Common myeloid progenitor, CD34-positive (primary cell): ENCODE measurements around the gene MOCOS.

Source experiments
- CTCF ChIA-PET: fragments of 350-600 bp; sonication (Branson Sonifier 250); formaldehyde crosslinking; loops from one replicate; lab custom pipeline; 2021; ENCODE audit warnings: antibody characterized with exemption; lab: Charles Lee
- POLR2A ChIA-PET: fragments of 350-600 bp; sonication (Branson Sonifier 250); formaldehyde crosslinking; loops from one replicate; lab custom pipeline; 2021; ENCODE audit warnings: antibody characterized with exemption; lab: Charles Lee
- DNase-seq, 3 donors: peaks; one replicate each; pipeline versions ENCODE4 v3.0.0 to v3.0.0-alpha.2; 2013
- H3K27ac ChIP-seq, 2 experiments: 1 replicate in 1 of 2; 2 replicates in 1 of 2; pipeline ENCODE4 v1.7.0; 2013; ENCODE audit warnings: inconsistent platforms in 2 of 2, low read length in 2 of 2, mild to moderate bottlenecking in 2 of 2, low read depth in 1 of 2, moderate library complexity in 1 of 2; ENCODE audit not compliant: severe bottlenecking in 2 of 2, insufficient read depth in 1 of 2, poor library complexity in 1 of 2
- H3K27me3 ChIP-seq, 5 experiments: replicated peaks in 2 of 5; 1 replicate in 3 of 5; 2 replicates in 2 of 5; pipeline versions ENCODE4 v1.6.1 to v1.7.0; 2013; ENCODE audit warnings: low read length in 4 of 5, mild to moderate bottlenecking in 2 of 5, moderate library complexity in 2 of 5, inconsistent platforms in 1 of 5; ENCODE audit not compliant: insufficient read depth in 5 of 5, control insufficient read depth in 4 of 5
- H3K36me3 ChIP-seq, 4 experiments: 1 replicate in 2 of 4; 2 replicates in 2 of 4; pipeline versions ENCODE4 v1.6.1 to v1.7.0; 2013; ENCODE audit warnings: low read length in 3 of 4, control low read depth in 1 of 4, mild to moderate bottlenecking in 1 of 4; ENCODE audit not compliant: control insufficient read depth in 4 of 4, insufficient read depth in 4 of 4
- H3K4me1 ChIP-seq, 4 experiments: 1 replicate in 3 of 4; 2 replicates in 1 of 4; pipeline versions ENCODE4 v1.6.1 to v1.7.1; 2013; ENCODE audit warnings: low read length in 3 of 4, mild to moderate bottlenecking in 3 of 4, control low read depth in 1 of 4, inconsistent platforms in 1 of 4, moderate library complexity in 1 of 4; ENCODE audit not compliant: control insufficient read depth in 4 of 4, insufficient read depth in 4 of 4; ENCODE audit errors: control extremely low read depth in 1 of 4
- H3K4me3 ChIP-seq, 7 experiments: 1 replicate in 4 of 7; 2 replicates in 3 of 7; pipeline versions ENCODE4 v1.5.1 to v1.7.0; 2013; ENCODE audit warnings: mild to moderate bottlenecking in 7 of 7, low read length in 6 of 7, moderate library complexity in 6 of 7, inconsistent platforms in 2 of 7, low read depth in 2 of 7, control low read depth in 1 of 7; ENCODE audit not compliant: insufficient read depth in 4 of 7, control insufficient read depth in 1 of 7; ENCODE audit errors: extremely low read depth in 1 of 7
- H3K9me3 ChIP-seq, 5 experiments: 1 replicate in 4 of 5; 2 replicates in 1 of 5; pipeline versions ENCODE4 v1.6.1 to v1.7.1; 2013; ENCODE audit warnings: low read length in 4 of 5, mild to moderate bottlenecking in 2 of 5, inconsistent platforms in 1 of 5, low read depth in 1 of 5, moderate library complexity in 1 of 5; ENCODE audit not compliant: control insufficient read depth in 4 of 5, insufficient read depth in 2 of 5; ENCODE audit errors: control extremely low read depth in 1 of 5
- WGBS: methylation state at CpG from one replicate; pipeline ENCODE4 v1.1.5; 2013; ENCODE audit not compliant: insufficient coverage; 5-methylcytosine and 5-hydroxymethylcytosine counted together

The MOCOS gene

DNA sequence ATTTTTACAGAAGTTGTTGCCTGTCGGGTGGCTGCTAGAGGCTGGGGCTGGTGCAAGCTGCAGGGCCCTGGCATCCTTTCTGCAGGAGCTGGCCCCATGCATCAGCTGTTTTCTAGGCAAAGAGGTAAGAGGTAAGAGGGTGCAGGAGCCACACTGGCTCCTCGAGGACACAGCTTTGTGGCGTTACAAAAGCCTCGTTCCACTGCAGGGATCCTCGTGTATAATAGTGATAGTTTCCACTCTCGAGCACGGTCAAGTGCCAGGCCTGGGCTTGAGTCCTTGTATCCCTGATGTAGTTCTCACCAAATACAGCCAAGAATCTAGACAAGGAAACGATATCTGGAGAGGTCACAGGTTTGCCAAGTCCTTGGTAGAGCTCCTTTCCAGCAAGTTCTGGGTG lies 77.0 kb downstream of the MOCOS start:
- Histone ChIP-seq H3K4me1 (peaks cover 0 to 2% (median 0%) of the 10 kb centered on the region in 4 experiments), H3K27ac (no peak overlapping the region), H3K27me3 (peaks cover 0 to 4% (median 0%) of the 10 kb centered on the region in 5 experiments), H3K9me3 (no peaks in the 10 kb centered on the region), H3K4me3 (no peak overlapping the region), H3K36me3 (no peaks in the 10 kb centered on the region)
- WGBS: 97% methylated on average over 6 of the region's 8 CpGs
- DNase-seq: no peak
- POLR2A ChIA-PET: no interaction called here
- CTCF ChIA-PET: no interaction called here

DNA sequence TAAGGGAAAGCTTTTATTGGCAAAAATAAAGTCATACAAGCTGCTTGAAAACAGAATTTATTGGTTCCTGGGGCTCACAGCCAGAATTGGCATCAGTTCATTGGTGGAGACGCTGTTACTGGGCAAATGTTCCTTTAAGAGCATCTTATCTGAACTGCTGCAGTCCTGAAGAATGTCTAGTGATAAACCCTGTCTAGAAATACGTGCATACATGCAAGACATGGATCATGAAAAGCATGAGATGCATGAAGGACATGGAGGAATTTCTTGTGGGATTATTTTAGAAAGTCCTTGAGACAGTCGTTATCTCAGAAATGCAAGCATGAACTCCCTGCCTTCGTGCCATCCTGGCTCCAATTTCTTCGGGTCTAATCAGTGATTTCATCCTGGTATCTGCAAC lies 77.7 kb downstream of the MOCOS start:
- Histone ChIP-seq H3K9me3 (no peaks in the 10 kb centered on the region), H3K36me3 (no peaks in the 10 kb centered on the region), H3K27ac (no peak overlapping the region), H3K4me1 (peaks cover 0 to 2% (median 0%) of the 10 kb centered on the region in 4 experiments), H3K4me3 (no peak overlapping the region), H3K27me3 (peaks cover 0 to 4% (median 0%) of the 10 kb centered on the region in 5 experiments)
- WGBS: 85% methylated on average over 2 of the region's 5 CpGs
- peak in 2 of 3 donors; percentile 9 to 47 for DNase-seq
- ChIA-PET CTCF (no interaction called here), POLR2A (no interaction called here)

DNA sequence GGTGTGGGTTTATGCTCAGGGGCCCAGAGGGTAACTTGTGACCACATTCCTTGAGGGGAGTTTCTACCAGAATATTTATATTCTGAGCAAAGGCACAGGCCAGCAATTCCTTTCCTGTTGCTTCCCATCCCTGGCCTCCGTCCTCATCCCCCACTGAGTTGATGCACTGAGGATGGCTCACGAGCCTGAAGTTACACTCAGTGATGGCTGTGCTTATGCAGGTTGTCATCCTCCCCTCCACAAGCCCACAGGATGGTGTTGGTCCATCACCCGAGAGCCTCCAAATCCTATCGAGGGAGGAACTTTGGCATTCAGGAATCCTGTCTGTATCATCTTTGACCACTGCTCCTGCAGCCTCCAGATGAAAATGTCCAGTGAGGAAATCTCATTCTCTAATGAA lies 81.9 kb downstream of the MOCOS start:
- WGBS: 100% methylated on average over 4 of the region's 4 CpGs
- H3K9me3 ChIP-seq: no peaks in the 10 kb centered on the region
- ChIA-PET POLR2A (no interaction called here), CTCF (interaction anchor here (0.6 to 1.0 kb wide), 2 partner anchors 10 to 15 kb away, joined by 3 read pairs; no protein-coding TSS in a partner anchor)
- no peaks in the 10 kb centered on the region for H3K27me3 ChIP-seq
- no peak overlapping the region for H3K4me3 ChIP-seq
- H3K4me1 ChIP-seq: peaks cover 0 to 2% (median 0%) of the 10 kb centered on the region in 4 experiments
- H3K27ac ChIP-seq: no peak overlapping the region
- DNase-seq: no peak
- no peaks in the 10 kb centered on the region for H3K36me3 ChIP-seq

DNA sequence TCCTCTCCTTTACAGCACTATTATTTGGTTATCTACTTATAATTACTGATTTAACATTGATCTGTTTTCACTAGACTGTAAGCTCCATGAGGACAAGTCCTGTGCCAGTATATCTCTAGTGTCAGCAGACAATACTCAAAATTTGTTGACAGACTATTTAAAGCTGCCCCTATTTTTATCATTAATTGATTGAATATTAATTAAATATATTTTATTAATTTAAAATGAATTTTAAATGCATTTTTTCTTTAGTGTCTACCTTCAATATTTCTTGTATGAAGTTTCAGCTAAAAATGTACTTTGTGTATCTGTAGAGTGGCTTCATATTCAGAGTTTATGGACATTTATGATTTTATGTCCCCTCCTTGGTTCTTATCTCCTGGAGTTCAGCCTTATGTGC lies 83.9 kb downstream of the MOCOS start:
- ChIA-PET POLR2A (no interaction called here), CTCF (no interaction called here)
- peaks cover 0 to 2% (median 0%) of the 10 kb centered on the region in 4 experiments for H3K4me1 ChIP-seq
- no peak for DNase-seq
- no peak overlapping the region for H3K27ac ChIP-seq
- H3K27me3 ChIP-seq: peaks cover 0 to 3% (median 0%) of the 10 kb centered on the region in 5 experiments
- no peaks in the 10 kb centered on the region for H3K36me3 ChIP-seq
- no peaks in the 10 kb centered on the region for H3K9me3 ChIP-seq
- no peak overlapping the region for H3K4me3 ChIP-seq

DNA sequence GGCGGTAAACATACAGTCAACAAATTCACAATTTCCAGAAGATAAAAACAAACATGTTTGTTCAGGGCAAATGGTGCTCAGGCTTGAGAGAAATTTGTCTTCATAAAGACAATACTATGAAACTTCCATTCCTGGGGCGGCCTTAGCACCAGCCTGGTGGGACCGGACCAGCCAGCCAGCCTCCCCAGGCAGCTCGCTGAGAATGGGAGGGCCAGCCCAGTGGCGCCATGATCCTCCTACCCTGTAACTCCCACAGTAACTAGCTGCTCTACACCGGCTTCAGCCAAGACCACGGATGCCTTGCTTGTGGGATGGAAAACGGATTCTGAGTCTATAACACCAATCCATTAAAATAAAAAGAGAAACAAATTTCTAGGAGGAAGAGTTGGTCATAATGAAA lies 86.0 kb downstream of the MOCOS start:
- peaks cover 0 to 3% (median 0%) of the 10 kb centered on the region in 5 experiments for H3K27me3 ChIP-seq
- H3K4me3 ChIP-seq: no peak overlapping the region
- CTCF ChIA-PET: interaction anchor here (1.4 to 2.2 kb wide), 2 partner anchors 11 to 256 kb away, joined by 3 to 7 read pairs; no protein-coding TSS in a partner anchor
- DNase-seq: no peak
- WGBS: 100% methylated on average over 1 of the region's 8 CpGs
- POLR2A ChIA-PET: interaction anchor here (1.0 kb wide), 1 partner anchor 207 kb away, joined by 4 read pairs; no protein-coding TSS in a partner anchor
- no peaks in the 10 kb centered on the region for H3K36me3 ChIP-seq
- no peaks in the 10 kb centered on the region for H3K9me3 ChIP-seq
- H3K4me1 ChIP-seq: no peaks in the 10 kb centered on the region
- H3K27ac ChIP-seq: no peak overlapping the region

DNA sequence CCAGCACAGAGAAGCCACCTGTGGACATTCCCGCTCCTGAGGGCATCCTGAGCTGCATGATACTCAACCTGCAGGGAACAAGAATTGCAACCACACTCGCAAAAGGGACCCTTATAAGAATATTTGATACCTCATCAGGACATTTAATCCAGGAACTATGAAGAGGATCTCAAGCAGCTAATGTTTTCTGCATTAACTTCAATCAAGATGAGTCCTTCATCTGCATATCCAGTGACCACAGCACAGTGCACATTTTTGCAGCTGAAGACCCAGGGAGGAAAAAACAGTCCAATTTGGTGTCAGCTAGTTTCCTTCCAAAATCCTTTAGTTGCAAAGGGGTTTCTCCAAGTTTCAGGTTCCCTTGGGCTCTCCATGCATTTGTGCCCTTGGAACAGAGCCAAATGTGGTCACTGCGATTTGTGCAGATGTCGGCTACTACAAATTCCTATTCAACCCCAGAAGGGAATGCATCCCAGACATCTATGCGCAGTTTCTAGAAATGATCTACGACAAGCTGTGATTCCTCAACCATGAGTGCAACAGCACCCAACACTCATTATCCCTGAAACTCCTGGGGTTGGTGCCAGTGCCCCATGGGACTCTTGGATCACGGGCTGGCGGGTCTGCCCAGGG lies 86.9 kb downstream of the MOCOS start:
- POLR2A ChIA-PET: interaction anchor here (1.0 kb wide), 1 partner anchor 207 kb away, joined by 4 read pairs; no protein-coding TSS in a partner anchor
- H3K4me3 ChIP-seq: no peak overlapping the region
- WGBS: 97% methylated on average over 8 of the region's 8 CpGs

DNA sequence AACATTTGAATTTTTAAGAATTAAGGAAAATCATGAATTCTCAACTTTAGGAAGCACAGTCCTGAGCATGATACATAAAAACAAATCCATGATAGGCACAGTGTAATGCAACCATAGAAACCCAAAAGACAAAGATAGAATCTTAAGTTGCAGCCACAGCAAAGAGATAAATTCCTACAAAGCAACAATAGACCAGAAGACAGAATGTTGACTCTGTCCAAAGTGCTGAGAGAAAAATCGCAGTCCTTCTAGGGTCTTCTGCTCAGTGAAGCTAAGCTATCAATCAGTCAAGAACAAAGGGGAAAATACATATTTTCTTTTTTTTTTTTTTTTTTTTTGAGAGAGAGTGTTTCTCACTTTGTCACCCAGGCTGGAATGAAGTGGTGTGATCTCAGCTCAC lies 88.3 kb downstream of the MOCOS start:
- no peaks in the 10 kb centered on the region for H3K36me3 ChIP-seq
- WGBS: no CpG with 5 or more reads among the region's 1 CpG
- ChIA-PET POLR2A (no interaction called here), CTCF (interaction anchor here (2.2 kb wide), 1 partner anchor 8 kb away, joined by 7 read pairs; no protein-coding TSS in a partner anchor)
- H3K9me3 ChIP-seq: peaks cover 0 to 2% (median 0%) of the 10 kb centered on the region in 5 experiments
- H3K4me1 ChIP-seq: no peaks in the 10 kb centered on the region
- no peak for DNase-seq
- peaks cover 0 to 6% (median 4%) of the 10 kb centered on the region in 5 experiments for H3K27me3 ChIP-seq
- H3K27ac ChIP-seq: no peak overlapping the region
- H3K4me3 ChIP-seq: no peak overlapping the region

More for the DNA sequence above, 86.9 kb downstream of the MOCOS start:
- CTCF ChIA-PET: interaction anchor here (2.2 kb wide), 1 partner anchor 10 kb away, joined by 7 read pairs; no protein-coding TSS in a partner anchor
- Histone ChIP-seq H3K4me1 (no peaks in the 10 kb centered on the region), H3K9me3 (no peaks in the 10 kb centered on the region), H3K36me3 (no peaks in the 10 kb centered on the region), H3K27ac (no peak overlapping the region), H3K27me3 (peaks cover 0 to 6% (median 4%) of the 10 kb centered on the region in 5 experiments)
- no peak for DNase-seq
